Duodenal mucosa (tissue), 2 donors: ENCODE measurements around the gene KDM5B.
A peak's percentile ranks its signal among the peaks of the same experiment; 100 is the strongest.
"Not testable (repeated sequence)": the region's sequence is repeated elsewhere in the genome, so short reads cannot be mapped to it uniquely, and the experiment has no call there.

Source experiments
- H3K27ac ChIP-seq: one replicate; pipeline ENCODE4 v1.7.0; 2013; ENCODE audit warnings: low read depth, low read length
- H3K27me3 ChIP-seq, 2 donors: one replicate each; pipeline ENCODE4 v1.7.0; 2013; ENCODE audit warnings: low read length in 2 of 2, control low read depth in 1 of 2; ENCODE audit not compliant: insufficient read depth in 2 of 2, control insufficient read depth in 1 of 2
- H3K36me3 ChIP-seq, 2 donors: one replicate each; pipeline ENCODE4 v1.7.0; 2013; ENCODE audit warnings: low read length in 2 of 2, control low read depth in 1 of 2; ENCODE audit not compliant: insufficient read depth in 2 of 2, control insufficient read depth in 1 of 2
- H3K4me1 ChIP-seq, 2 donors: one replicate each; pipeline ENCODE4 v1.7.0; 2013; ENCODE audit warnings: low read length in 2 of 2, control low read depth in 1 of 2; ENCODE audit not compliant: insufficient read depth in 2 of 2, control insufficient read depth in 1 of 2
- H3K4me3 ChIP-seq, 2 donors: one replicate each; pipeline ENCODE4 v1.7.0; 2013; ENCODE audit warnings: low read length in 2 of 2, low read depth in 1 of 2
- H3K9ac ChIP-seq, 2 donors: one replicate each; pipeline ENCODE4 v1.7.0; 2013; ENCODE audit warnings: low read length in 2 of 2, low read depth in 1 of 2
- H3K9me3 ChIP-seq, 2 donors: one replicate each; pipeline ENCODE4 v1.7.0; 2013; ENCODE audit warnings: low read length in 2 of 2, control low read depth in 1 of 2; ENCODE audit not compliant: control insufficient read depth in 1 of 2

KDM5B gene

GRCh38 chr1:202723046-202723445, 85.2 kb downstream of the KDM5B start:
- peaks cover 7 to 27% of the 10 kb centered on the region in 2 donors for H3K36me3 ChIP-seq
- not testable (repeated sequence) for H3K9ac ChIP-seq, H3K27me3 ChIP-seq, H3K4me3 ChIP-seq, H3K27ac ChIP-seq, H3K9me3 ChIP-seq, H3K4me1 ChIP-seq

DNA sequence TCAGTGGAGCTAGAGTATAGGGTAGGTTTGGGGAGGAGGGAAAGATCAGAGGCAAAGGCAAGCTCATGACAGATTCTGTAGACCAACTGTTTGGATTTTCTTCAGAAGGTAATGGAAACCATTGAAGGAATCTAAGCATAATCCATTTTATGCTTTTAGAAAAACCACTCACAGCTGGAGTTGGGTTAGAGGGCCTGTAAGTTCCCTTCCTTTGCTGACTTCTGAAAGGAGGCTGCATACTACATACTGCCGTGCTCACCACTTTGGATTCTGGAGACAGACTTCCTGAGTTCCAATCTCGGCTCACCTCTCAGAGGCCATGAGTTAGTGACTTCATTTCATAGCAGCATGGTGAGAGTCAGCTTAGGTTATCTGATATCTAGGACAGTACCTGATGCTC, 91.6 kb downstream of the KDM5B start:
- peaks cover 7 to 9% of the 10 kb centered on the region in 2 donors for H3K27me3 ChIP-seq
- no peak overlapping the region for H3K27ac ChIP-seq
- H3K4me3 ChIP-seq = no peak overlapping the region
- H3K4me1 ChIP-seq = no peaks in the 10 kb centered on the region
- no peak overlapping the region for H3K9ac ChIP-seq
- H3K36me3 ChIP-seq = no peaks in the 10 kb centered on the region
- no peaks in the 10 kb centered on the region for H3K9me3 ChIP-seq

DNA sequence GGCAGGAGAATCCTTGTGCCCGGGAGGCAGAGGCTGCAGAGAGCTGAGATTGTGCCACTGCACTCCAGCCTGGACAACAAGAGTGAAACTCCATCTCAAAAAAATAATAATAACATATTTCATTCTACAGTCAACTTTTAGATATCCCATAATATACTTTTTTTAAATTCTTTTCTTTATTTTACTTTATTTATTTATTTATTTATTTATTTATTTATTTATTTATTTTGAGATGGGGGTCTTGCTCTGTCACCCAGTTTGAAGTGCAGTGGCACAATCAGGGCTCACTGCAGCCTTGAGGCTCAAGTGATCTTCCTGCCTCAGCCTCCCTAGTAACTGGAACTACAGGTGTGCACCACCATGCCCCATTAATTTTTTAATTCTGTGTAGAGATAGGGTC, 94.0 kb downstream of the KDM5B start:
- H3K27me3 ChIP-seq = peaks cover 25 to 26% of the 10 kb centered on the region in 2 donors
- not testable (repeated sequence) for H3K4me3 ChIP-seq

DNA sequence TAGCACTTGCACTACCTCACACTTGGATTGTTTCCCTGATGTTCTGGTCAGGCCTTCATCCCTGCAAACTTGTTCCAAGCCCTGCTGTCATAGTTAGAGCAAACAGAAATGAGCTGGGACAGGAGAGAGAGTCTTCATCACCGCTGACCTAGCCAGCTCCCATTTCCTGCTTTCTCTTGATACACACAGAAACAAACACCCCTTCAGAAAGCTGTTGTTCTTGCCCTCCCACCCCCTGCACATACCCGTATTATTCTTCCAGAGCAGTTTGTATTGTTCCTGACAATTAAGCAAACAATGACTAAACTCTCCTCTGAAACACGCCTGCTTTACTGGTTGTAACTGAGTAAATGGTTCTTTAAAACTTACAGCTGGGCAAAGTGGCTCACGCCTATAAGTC, 95.1 kb downstream of the KDM5B start:
- Histone ChIP-seq H3K4me3 (no peak overlapping the region), H3K4me1 (peaks cover 9 to 11% of the 10 kb centered on the region in 2 donors), H3K9me3 (no peaks in the 10 kb centered on the region), H3K36me3 (no peaks in the 10 kb centered on the region), H3K27me3 (peaks cover 32 to 37% of the 10 kb centered on the region in 2 donors), H3K9ac (no peak overlapping the region), H3K27ac (no peak overlapping the region)

More for the DNA sequence above, 94.0 kb downstream of the KDM5B start:
- not testable (repeated sequence) for H3K9me3 ChIP-seq, H3K9ac ChIP-seq, H3K27ac ChIP-seq, H3K36me3 ChIP-seq
- H3K4me1 ChIP-seq = peaks cover 9 to 11% of the 10 kb centered on the region in 2 donors

DNA sequence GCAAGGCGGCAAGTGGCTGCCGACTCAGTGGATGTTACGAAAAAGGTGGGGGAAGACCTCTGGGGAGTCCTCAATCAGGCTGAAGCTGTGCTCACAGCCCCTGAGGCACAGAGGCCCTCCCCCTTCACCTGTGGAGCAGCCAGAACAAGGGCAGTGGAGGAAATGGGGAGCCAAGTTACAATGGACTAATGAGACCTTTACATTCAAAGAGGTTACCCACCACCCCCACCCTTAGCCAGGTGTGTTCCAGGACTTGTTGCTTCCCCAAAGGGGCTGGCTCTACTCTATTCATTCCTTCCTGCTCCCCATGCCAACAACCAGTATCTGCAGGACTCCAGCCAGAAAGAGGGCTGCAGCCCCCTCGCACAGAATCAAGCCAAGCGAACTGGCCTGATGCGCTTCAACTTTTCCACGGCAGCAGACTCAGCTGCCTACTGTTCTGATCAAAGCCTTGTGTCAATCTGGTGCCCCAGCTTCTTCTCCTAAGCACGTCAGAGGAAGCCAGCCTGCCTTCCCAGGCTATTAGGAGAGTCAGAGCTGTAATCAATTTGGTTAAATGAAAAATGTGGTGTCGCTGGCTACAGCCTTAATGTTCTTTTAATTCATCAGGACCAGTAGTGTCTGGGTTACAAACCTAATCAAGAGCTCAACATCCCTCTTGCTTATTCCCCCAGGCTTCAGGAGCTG, 96.1 kb downstream of the KDM5B start:
- H3K36me3 ChIP-seq = no peaks in the 10 kb centered on the region

DNA sequence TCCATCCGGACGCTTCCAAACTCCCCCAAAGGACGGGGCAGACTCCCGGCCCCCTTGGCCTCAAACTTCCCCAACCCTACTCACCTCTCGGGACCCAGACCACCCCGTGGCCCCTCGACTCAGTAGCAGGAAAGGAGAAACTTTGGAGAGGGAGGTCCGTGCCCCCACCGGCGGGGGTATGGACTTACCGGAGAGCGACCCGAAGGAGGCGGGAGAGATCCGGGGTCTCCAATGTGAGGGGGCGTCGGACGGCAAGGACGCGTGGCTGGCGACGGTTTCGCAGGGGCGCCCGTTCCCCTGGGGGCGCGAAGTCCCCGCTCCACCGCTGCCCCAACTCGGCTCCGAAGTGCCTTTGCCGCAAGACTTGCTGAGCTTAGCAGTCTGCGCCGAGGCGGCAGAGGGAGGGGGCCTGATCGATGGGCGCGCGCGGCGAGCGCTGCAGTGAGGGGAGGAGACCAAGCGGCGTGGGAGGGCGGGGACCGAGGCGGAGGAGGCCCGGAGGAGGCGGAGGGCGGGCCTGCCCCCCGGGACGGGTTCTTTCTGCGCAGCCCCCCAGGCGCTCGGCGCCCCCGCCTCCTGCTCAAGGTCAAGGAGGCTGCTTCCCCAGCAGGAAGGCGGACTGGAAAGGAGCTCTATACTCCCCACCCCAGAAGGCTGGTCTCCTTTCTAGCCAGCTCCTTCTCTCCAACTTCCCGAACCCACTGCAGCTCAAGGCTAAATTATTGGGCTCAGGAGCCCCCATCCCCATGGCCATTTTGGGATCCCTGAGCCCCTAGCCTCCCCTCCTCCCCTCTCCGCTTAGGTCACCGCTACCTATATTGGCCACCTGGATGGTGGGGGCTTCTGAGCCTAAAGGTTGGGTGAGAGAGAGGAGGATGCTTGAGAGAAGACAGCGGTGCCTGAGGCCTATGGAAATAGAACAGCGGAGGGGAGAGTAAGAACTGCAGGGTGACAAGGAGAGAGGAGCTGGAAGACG, 97.9 kb downstream of the KDM5B start, which contains the start of gene SYT2:
Gene SYT2 (minus strand): TSS at position 385 of the 976 bp plus-strand sequence. CDS start 104,682 bp downstream, outside the sequence.
- Histone ChIP-seq H3K27me3 (peaks cover 45 to 54% of the 10 kb centered on the region in 2 donors), H3K4me3 (peak within 1 kb of the TSS; percentile 40 to 43), H3K27ac (no peak within 1 kb of the TSS), H3K9ac (no peak within 1 kb of the TSS), H3K9me3 (no peaks in the 10 kb centered on the region), H3K36me3 (no peaks in the 10 kb centered on the region), H3K4me1 (peaks cover 9 to 11% of the 10 kb centered on the region in 2 donors)

More for the DNA sequence above, 96.1 kb downstream of the KDM5B start:
- Histone ChIP-seq H3K9ac (no peak overlapping the region), H3K4me3 (no peak overlapping the region), H3K27me3 (peaks cover 39 to 42% of the 10 kb centered on the region in 2 donors), H3K9me3 (no peaks in the 10 kb centered on the region), H3K27ac (no peak overlapping the region), H3K4me1 (peaks cover 9 to 11% of the 10 kb centered on the region in 2 donors)

- Histone ChIP-seq H3K27ac (no peak overlapping the region), H3K36me3 (no peaks in the 10 kb centered on the region), H3K4me3 (peak overlapping the region in 1 of 2 donors; percentile 43), H3K9ac (no peak overlapping the region), H3K27me3 (peaks cover 51 to 54% of the 10 kb centered on the region in 2 donors), H3K4me1 (peaks cover 9 to 11% of the 10 kb centered on the region in 2 donors), H3K9me3 (no peaks in the 10 kb centered on the region)
Measured at GRCh38 chr1:202709276-202710041, 98.8 kb downstream of the KDM5B start.

DNA sequence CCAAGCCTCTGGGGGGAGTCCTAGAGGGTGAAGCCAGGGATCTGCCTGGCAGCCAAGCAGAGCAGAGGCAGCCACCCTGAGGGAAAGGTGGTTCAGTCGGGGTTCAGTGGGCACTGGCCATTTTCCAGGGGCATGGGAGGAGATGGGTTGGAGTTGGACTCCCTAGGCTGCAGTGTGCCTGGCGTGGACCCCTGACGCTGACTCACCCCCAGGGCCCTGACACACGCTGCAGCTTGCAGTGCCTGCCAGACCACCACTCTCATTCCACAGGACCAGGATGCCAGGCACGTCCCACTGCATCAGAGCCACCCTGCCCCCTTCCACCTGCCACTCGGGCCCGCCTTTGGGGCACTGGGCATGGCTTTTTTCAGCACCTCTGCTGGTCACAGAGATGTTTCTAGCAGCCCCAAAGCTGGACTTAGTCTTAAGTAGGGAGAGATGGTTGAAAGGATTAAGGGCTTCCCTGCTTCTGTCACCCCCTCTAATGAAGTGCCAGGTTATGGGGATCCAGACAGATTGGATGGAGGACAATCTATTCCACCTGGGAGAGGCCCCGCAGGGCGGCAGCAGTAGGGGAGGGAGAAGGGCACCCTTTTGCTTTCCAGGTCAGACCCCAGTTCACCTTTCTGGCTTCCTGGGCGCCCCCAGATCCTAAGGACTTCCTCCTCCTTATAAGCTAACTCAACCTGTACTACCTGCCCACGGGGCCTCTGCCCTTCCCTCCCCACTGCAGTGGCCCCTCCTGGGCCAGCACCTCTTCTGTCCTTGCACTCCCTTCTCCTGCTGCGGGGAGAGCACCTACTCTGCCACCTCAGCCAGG, 99.6 kb downstream of the KDM5B start:
- Histone ChIP-seq H3K36me3 (no peaks in the 10 kb centered on the region), H3K27me3 (peaks cover 54 to 55% of the 10 kb centered on the region in 2 donors)

GRCh38 chr1:202706851-202707250, 101.4 kb downstream of the KDM5B start:
- H3K4me1 ChIP-seq = peaks cover 9 to 11% of the 10 kb centered on the region in 2 donors

More for the DNA sequence above, 99.6 kb downstream of the KDM5B start:
- no peak overlapping the region for H3K27ac ChIP-seq
- H3K4me1 ChIP-seq = peaks cover 9 to 11% of the 10 kb centered on the region in 2 donors
- no peak overlapping the region for H3K9ac ChIP-seq
- H3K4me3 ChIP-seq = no peak overlapping the region
- no peaks in the 10 kb centered on the region for H3K9me3 ChIP-seq

More at GRCh38 chr1:202706851-202707250, 101.4 kb downstream of the KDM5B start:
- H3K9ac ChIP-seq = no peak overlapping the region
- H3K27ac ChIP-seq = no peak overlapping the region
- no peak overlapping the region for H3K4me3 ChIP-seq
- no peaks in the 10 kb centered on the region for H3K9me3 ChIP-seq
- no peaks in the 10 kb centered on the region for H3K36me3 ChIP-seq
- H3K27me3 ChIP-seq = peaks cover 49 to 55% of the 10 kb centered on the region in 2 donors
